ENCODE results near the gene RABGEF1. TPM values are rescaled to one million over a fixed set of nuclear protein-coding genes. Genes with fewer than 3 reads are reported as not detected.

RABGEF1 gene
- total and polyA plus RNA-seq, 12 donors: 23.6 to 50.2 (median 34.1) TPM

- Histone ChIP-seq H3K4me3 (no peak overlapping the region), H3K36me3 (replicated peaks in 1 of 2) (no peaks in the 10 kb centered on the region), H3K27me3 (no peaks in the 10 kb centered on the region), H3K4me1 (replicated peaks in 1 of 2) (peaks cover 0 to 4% of the 10 kb centered on the region in 2 donors), H3K27ac (no peak overlapping the region), H3K9me3 (replicated peaks in 1 of 3) (peaks cover 0 to 4% (median 0%) of the 10 kb centered on the region in 3 donors)
- intact Hi-C loops (cut with DNase I): no loop called here
- no peak for TF ChIP-seq POLR2A (IDR thresholded peaks at IDR 0.05)
- TF ChIP-seq CTCF (IDR thresholded peaks at IDR 0.05): no peak
- DNase-seq: no peak
- 92 to 99% (median 96%) methylated on average over 3 of the region's 3 CpGs for WGBS, 4 donors
Measured at GRCh38 chr7:66729274-66729673, 11.3 kb upstream of the RABGEF1 start.

GRCh38 chr7:66731986-66732385 lies 8.5 kb upstream of the RABGEF1 start:
- WGBS, 4 donors: 75 to 100% (median 85%) methylated on average over 2 to 11 of the region's 11 CpGs
- peaks cover 0 to 5% (median 0%) of the 10 kb centered on the region in 3 donors for H3K9me3 ChIP-seq (replicated peaks in 1 of 3)
- intact Hi-C loops (cut with DNase I): loop anchor here in 1 of 2 donors (10.0 kb wide), 1 partner anchor 113 kb away; no protein-coding TSS in a partner anchor
- H3K4me3 ChIP-seq: no peak overlapping the region
- DNase-seq: no peak
- H3K27me3 ChIP-seq: no peaks in the 10 kb centered on the region
- no peak overlapping the region for H3K27ac ChIP-seq
- no peaks in the 10 kb centered on the region for H3K36me3 ChIP-seq (replicated peaks in 1 of 2)
- no peak for TF ChIP-seq CTCF (IDR thresholded peaks at IDR 0.05)
- no peak for TF ChIP-seq POLR2A (IDR thresholded peaks at IDR 0.05)
- H3K4me1 ChIP-seq (replicated peaks in 1 of 2): peaks cover 0 to 4% of the 10 kb centered on the region in 2 donors

GRCh38 chr7:66732439-66732838 lies 8.1 kb upstream of the RABGEF1 start:
- Histone ChIP-seq H3K4me3 (no peak overlapping the region), H3K27me3 (no peaks in the 10 kb centered on the region), H3K36me3 (replicated peaks in 1 of 2) (no peaks in the 10 kb centered on the region), H3K4me1 (replicated peaks in 1 of 2) (peaks cover 0 to 4% of the 10 kb centered on the region in 2 donors), H3K9me3 (replicated peaks in 1 of 3) (peaks cover 0 to 5% (median 0%) of the 10 kb centered on the region in 3 donors), H3K27ac (no peak overlapping the region)
- 87 to 91% (median 89%) methylated on average over 9 of the region's 9 CpGs for WGBS, 4 donors
- intact Hi-C loops (cut with DNase I): loop anchor here in 1 of 2 donors (10.0 kb wide), 1 partner anchor 112 kb away; no protein-coding TSS in a partner anchor
- TF ChIP-seq POLR2A (IDR thresholded peaks at IDR 0.05): no peak
- TF ChIP-seq CTCF (IDR thresholded peaks at IDR 0.05): no peak
- no peak for DNase-seq

GRCh38 chr7:66734006-66734405 lies 6.5 kb upstream of the RABGEF1 start:
- peaks cover 0 to 5% (median 0%) of the 10 kb centered on the region in 3 donors for H3K9me3 ChIP-seq (replicated peaks in 1 of 3)
- WGBS, 4 donors: 94 to 98% (median 96%) methylated on average over 3 to 6 of the region's 6 CpGs
- TF ChIP-seq POLR2A (IDR thresholded peaks at IDR 0.05): no peak
- no peak for TF ChIP-seq CTCF (IDR thresholded peaks at IDR 0.05)
- no peak overlapping the region for H3K4me3 ChIP-seq
- no peaks in the 10 kb centered on the region for H3K27me3 ChIP-seq
- H3K36me3 ChIP-seq (replicated peaks in 1 of 2): no peaks in the 10 kb centered on the region
- intact Hi-C loops (cut with DNase I): loop anchor here in 1 of 2 donors (10.0 kb wide), 1 partner anchor 111 kb away; no protein-coding TSS in a partner anchor
- no peak for DNase-seq
- peaks cover 0 to 4% of the 10 kb centered on the region in 2 donors for H3K4me1 ChIP-seq (replicated peaks in 1 of 2)
- H3K27ac ChIP-seq: no peak overlapping the region
